ENCODE data around the gene ATP5PO.

- TF ChIP-seq CHD2 (IDR thresholded peaks at IDR 0.05; ENCODE audit: low read length) (no peak), USF2 (IDR thresholded peaks at IDR 0.05; ENCODE audit: low read length) (no peak), NRF1 (IDR thresholded peaks at IDR 0.05; ENCODE audit: low read depth, low read length) (no peak), CTCF (IDR thresholded peaks at IDR 0.05; ENCODE audit: control extremely low read depth in 1 of 3, insufficient read depth in 1 of 3, low read depth in 1 of 3, low read length in 3 of 3) (no peak), POLR2A (IDR thresholded peaks at IDR 0.05; ENCODE audit: control extremely low read depth in 1 of 2, low read depth in 2 of 2, low read length in 2 of 2) (no peak), MAFK (IDR thresholded peaks at IDR 0.05; ENCODE audit: low read depth, low read length) (no peak), RAD21 (IDR thresholded peaks at IDR 0.05 in 1 of 2, conservative IDR thresholded peaks at IDR 0.05 in 1 of 2; ENCODE audit: low read depth in 2 of 2, low read length in 2 of 2) (no peak), SP2 (IDR thresholded peaks at IDR 0.05; ENCODE audit: low read length) (no peak), MAX (IDR thresholded peaks at IDR 0.05) (no peak), KDM5A (IDR thresholded peaks at IDR 0.05; ENCODE audit: low read length) (no peak), EP300 (IDR thresholded peaks at IDR 0.05; ENCODE audit: borderline replicate concordance in 1 of 2, low read depth in 2 of 2, low read length in 2 of 2) (no peak)
Observed at GRCh38 chr21:33937931-33938339, 22.3 kb upstream of the ATP5PO start.
